Measurements from ENCODE around the gene PSMB3. TPM values are rescaled to one million over a fixed set of nuclear protein-coding genes. Genes with fewer than 3 reads are reported as not detected.

Gene PSMB3
- total and polyA plus RNA-seq, 2 donors from 2014 or later = 156 to 347 TPM

DNA sequence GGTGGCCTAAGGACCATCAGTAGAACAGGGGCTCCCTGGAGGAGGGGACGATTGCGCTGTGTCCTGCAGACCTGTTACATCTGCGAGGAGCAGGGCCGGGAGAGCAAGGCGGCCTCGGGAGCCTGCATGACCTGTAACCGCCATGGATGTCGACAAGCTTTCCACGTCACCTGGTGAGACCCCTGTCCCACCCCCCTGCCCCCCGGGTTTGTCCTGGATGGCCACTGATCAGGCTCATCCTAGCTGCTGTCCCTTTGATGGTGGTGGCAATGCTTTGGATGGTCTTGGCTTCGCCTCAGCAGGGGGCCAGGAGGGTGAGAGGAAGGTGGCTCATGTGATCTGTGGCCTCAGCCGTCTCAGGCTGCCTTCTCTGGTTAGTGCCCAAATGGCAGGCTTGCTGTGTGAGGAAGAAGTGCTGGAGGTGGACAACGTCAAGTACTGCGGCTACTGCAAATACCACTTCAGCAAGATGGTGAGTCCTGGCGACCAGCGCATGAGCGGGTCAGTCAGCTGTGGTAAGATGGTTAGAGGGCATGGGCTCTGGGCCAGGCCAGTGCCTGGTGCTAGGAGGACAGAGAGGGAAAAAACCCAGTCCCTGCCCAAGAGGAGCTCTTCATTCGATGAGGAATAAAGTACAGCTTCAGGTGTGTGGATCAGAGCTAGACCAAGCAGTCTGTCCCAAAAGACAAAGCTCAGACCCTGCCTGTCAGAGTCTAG is 43.3 kb upstream of the PSMB3 start:
- intact Hi-C loops (cut with DNase I) = no loop called here
- H3K27ac ChIP-seq (ENCODE audit: low read depth in 2 of 2, low read length in 2 of 2) = no peak overlapping the region
- H3K9ac ChIP-seq (ENCODE audit: low read length in 3 of 3) = no peak overlapping the region
- H3K4me1 ChIP-seq (ENCODE audit: control insufficient read depth in 2 of 3, insufficient read depth in 2 of 3, low read depth in 1 of 3, low read length in 3 of 3) = peaks cover 0 to 18% (median 0%) of the 10 kb centered on the region in 3 donors
- no peak overlapping the region for H3K4me3 ChIP-seq (ENCODE audit: low read length in 3 of 3)
- H3K36me3 ChIP-seq (ENCODE audit: control insufficient read depth in 2 of 3, insufficient read depth in 3 of 3, low read length in 3 of 3) = peaks cover 0 to 30% (median 24%) of the 10 kb centered on the region in 3 donors
- no peaks in the 10 kb centered on the region for H3K9me3 ChIP-seq (ENCODE audit: control insufficient read depth in 2 of 3, insufficient read depth in 1 of 3, low read length in 3 of 3)
- FAIRE-seq (no peak), DNase-seq (peak in 1 of 5 donors; percentile 49)
- no peaks in the 10 kb centered on the region for H3K27me3 ChIP-seq (ENCODE audit: control insufficient read depth, insufficient read depth, low read length)
- TF ChIP-seq, protein P1, sequence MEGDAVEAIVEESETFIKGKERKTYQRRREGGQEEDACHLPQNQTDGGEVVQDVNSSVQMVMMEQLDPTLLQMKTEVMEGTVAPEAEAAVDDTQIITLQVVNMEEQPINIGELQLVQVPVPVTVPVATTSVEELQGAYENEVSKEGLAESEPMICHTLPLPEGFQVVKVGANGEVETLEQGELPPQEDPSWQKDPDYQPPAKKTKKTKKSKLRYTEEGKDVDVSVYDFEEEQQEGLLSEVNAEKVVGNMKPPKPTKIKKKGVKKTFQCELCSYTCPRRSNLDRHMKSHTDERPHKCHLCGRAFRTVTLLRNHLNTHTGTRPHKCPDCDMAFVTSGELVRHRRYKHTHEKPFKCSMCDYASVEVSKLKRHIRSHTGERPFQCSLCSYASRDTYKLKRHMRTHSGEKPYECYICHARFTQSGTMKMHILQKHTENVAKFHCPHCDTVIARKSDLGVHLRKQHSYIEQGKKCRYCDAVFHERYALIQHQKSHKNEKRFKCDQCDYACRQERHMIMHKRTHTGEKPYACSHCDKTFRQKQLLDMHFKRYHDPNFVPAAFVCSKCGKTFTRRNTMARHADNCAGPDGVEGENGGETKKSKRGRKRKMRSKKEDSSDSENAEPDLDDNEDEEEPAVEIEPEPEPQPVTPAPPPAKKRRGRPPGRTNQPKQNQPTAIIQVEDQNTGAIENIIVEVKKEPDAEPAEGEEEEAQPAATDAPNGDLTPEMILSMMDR (IDR thresholded peaks at IDR 0.05; ENCODE audit: borderline replicate concordance, extremely low read depth, insufficient read depth) = no peak

DNA sequence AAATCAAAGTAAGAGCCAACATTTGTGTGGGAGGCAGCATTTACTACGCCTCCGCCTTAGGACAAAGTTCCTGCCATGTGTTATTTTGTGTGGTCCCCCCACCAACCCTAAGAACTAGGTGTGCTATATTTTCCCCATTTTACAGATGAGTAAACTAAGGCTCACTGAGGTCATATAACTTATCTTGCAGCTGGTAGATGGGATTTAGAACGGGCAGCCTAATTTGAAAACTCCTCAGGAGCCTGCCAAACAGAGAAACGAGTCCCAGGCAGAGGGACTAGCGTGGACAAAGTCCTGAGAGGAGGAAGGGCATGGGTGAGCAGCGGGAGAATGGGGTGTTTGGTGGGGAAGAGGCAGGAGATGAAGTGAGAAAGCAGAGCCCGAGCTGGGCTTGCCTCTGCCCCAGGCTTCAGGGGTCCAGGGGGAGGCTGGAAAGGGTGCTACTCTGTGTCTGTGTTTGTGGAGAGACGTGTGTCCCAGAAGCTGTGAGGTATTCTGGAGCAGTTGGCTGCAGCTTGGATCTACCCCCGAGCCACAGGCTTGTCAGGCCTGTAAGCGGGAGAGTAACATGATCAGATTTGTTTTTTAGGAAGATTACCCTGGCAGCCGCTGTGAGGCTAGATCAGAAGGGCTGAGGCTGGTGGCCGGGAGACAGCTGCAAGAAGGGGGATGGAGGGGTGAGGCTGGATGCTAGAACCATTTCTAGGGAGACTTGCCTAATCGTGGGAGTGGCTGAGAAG is 42.5 kb upstream of the PSMB3 start:
- H3K4me1 ChIP-seq (ENCODE audit: control insufficient read depth in 2 of 3, insufficient read depth in 2 of 3, low read depth in 1 of 3, low read length in 3 of 3) = peaks cover 0 to 18% (median 0%) of the 10 kb centered on the region in 3 donors
- FAIRE-seq = no peak
- intact Hi-C loops (cut with DNase I) = no loop called here
- no peak overlapping the region for H3K9ac ChIP-seq (ENCODE audit: low read length in 3 of 3)
- H3K27me3 ChIP-seq (ENCODE audit: control insufficient read depth, insufficient read depth, low read length) = no peaks in the 10 kb centered on the region
- no peak overlapping the region for H3K27ac ChIP-seq (ENCODE audit: low read depth in 2 of 2, low read length in 2 of 2)
- no peak overlapping the region for H3K4me3 ChIP-seq (ENCODE audit: low read length in 3 of 3)
- no peaks in the 10 kb centered on the region for H3K9me3 ChIP-seq (ENCODE audit: control insufficient read depth in 2 of 3, insufficient read depth in 1 of 3, low read length in 3 of 3)
- TF ChIP-seq, protein P1 (IDR thresholded peaks at IDR 0.05; ENCODE audit: borderline replicate concordance, extremely low read depth, insufficient read depth) = no peak
- peaks cover 0 to 30% (median 24%) of the 10 kb centered on the region in 3 donors for H3K36me3 ChIP-seq (ENCODE audit: control insufficient read depth in 2 of 3, insufficient read depth in 3 of 3, low read length in 3 of 3)
- DNase-seq = no peak

DNA sequence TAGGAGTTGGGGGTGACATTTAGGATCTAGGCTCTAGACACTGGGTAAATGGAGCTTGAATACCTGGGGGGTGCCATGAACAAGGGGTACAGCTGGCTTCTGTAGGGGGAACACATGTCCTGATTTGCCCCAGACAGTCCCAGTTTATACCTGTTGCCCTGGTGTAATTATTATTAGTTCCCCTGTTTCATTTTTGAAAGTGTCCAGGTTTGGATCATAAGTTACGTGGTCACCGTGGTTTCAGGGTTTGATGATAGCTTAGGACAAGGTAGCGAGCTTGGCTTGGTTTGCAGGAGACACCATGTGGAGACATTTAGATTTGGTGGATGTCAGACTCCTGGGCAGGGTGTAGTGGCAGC is 42.0 kb upstream of the PSMB3 start:
- H3K27ac ChIP-seq (ENCODE audit: low read depth in 2 of 2, low read length in 2 of 2) = no peak overlapping the region
- peaks cover 0 to 31% (median 24%) of the 10 kb centered on the region in 3 donors for H3K36me3 ChIP-seq (ENCODE audit: control insufficient read depth in 2 of 3, insufficient read depth in 3 of 3, low read length in 3 of 3)
- FAIRE-seq (no peak), DNase-seq (no peak)
- H3K27me3 ChIP-seq (ENCODE audit: control insufficient read depth, insufficient read depth, low read length) = no peaks in the 10 kb centered on the region
- no peak overlapping the region for H3K9ac ChIP-seq (ENCODE audit: low read length in 3 of 3)
- H3K4me1 ChIP-seq (ENCODE audit: control insufficient read depth in 2 of 3, insufficient read depth in 2 of 3, low read depth in 1 of 3, low read length in 3 of 3) = peaks cover 0 to 18% (median 0%) of the 10 kb centered on the region in 3 donors
- intact Hi-C loops (cut with DNase I) = no loop called here
- H3K9me3 ChIP-seq (ENCODE audit: control insufficient read depth in 2 of 3, insufficient read depth in 1 of 3, low read length in 3 of 3) = no peaks in the 10 kb centered on the region
- TF ChIP-seq, protein P1 (IDR thresholded peaks at IDR 0.05; ENCODE audit: borderline replicate concordance, extremely low read depth, insufficient read depth) = no peak
- no peak overlapping the region for H3K4me3 ChIP-seq (ENCODE audit: low read length in 3 of 3)
